Measurements from ENCODE around the gene ALAS1. TPM values are rescaled to one million over a fixed set of nuclear protein-coding genes. Genes with fewer than 3 reads are reported as not detected.

Gene ALAS1
- total and polyA plus RNA-seq, 4 donors, result 38.7 to 85.1 (median 57.2) TPM

DNA sequence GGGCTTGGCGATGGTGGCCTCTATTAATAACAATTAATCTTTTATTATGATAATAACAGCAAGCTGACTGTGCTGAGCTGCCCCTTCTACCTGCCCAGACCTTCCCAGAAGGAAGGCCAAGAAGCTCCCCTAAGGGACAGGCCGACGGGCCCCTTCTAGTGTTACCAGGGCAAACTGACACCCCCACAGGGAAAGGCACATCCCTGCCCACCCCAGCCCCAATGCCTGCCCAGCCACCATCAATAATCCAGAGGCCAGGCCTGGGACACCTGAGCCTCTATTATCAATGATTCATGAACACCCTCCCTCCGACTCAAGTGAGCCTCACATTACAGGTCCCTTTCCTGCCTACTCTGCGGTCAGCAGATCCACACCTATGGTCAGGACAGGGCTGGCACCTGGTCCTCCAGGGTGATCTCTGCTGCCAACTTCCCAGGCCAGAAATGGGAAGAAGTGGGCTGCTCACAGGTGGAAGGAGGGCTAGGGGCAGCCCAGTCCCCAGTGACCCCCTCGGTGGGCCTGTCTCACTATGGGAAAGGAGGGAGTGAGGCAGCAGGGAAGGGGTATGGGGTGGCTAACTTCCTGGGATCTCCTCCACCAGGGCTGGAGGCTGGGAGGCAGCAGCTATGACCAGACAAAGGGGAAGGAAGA, 39.2 kb downstream of the ALAS1 start:
- TF ChIP-seq, protein P1, sequence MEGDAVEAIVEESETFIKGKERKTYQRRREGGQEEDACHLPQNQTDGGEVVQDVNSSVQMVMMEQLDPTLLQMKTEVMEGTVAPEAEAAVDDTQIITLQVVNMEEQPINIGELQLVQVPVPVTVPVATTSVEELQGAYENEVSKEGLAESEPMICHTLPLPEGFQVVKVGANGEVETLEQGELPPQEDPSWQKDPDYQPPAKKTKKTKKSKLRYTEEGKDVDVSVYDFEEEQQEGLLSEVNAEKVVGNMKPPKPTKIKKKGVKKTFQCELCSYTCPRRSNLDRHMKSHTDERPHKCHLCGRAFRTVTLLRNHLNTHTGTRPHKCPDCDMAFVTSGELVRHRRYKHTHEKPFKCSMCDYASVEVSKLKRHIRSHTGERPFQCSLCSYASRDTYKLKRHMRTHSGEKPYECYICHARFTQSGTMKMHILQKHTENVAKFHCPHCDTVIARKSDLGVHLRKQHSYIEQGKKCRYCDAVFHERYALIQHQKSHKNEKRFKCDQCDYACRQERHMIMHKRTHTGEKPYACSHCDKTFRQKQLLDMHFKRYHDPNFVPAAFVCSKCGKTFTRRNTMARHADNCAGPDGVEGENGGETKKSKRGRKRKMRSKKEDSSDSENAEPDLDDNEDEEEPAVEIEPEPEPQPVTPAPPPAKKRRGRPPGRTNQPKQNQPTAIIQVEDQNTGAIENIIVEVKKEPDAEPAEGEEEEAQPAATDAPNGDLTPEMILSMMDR (IDR thresholded peaks at IDR 0.05; ENCODE audit: control extremely low read depth, extremely low read depth), result no peak
- H3K9me3 ChIP-seq (ENCODE audit: control insufficient read depth in 4 of 4, insufficient read depth in 3 of 4, low read length in 3 of 4), result no peaks in the 10 kb centered on the region
- ATAC-seq (ENCODE audit: insufficient read depth, low FRiP score), result no peak
- WGBS, 2 donors, result 74 to 78% methylated on average over 6 of the region's 6 CpGs
- H3K4me1 ChIP-seq (ENCODE audit: control insufficient read depth in 5 of 5, insufficient read depth in 5 of 5, low read length in 5 of 5), result peaks cover 6 to 27% (median 17%) of the 10 kb centered on the region in 5 donors
- no peak overlapping the region for H3K9ac ChIP-seq (ENCODE audit: insufficient read depth in 1 of 2, low read length in 2 of 2)
- H3K4me3 ChIP-seq, result no peak overlapping the region
- DNase-seq, result no peak
- H3K27me3 ChIP-seq (ENCODE audit: control insufficient read depth in 3 of 3, insufficient read depth in 3 of 3, low read length in 2 of 3), result no peaks in the 10 kb centered on the region
- peak overlapping the region; percentile 78 to 82 for H3K27ac ChIP-seq (ENCODE audit: low read depth in 1 of 2, low read length in 1 of 2)
- H3K36me3 ChIP-seq (ENCODE audit: control insufficient read depth in 4 of 4, insufficient read depth in 4 of 4, low read length in 4 of 4), result peaks cover 0 to 24% (median 4%) of the 10 kb centered on the region in 4 donors

DNA sequence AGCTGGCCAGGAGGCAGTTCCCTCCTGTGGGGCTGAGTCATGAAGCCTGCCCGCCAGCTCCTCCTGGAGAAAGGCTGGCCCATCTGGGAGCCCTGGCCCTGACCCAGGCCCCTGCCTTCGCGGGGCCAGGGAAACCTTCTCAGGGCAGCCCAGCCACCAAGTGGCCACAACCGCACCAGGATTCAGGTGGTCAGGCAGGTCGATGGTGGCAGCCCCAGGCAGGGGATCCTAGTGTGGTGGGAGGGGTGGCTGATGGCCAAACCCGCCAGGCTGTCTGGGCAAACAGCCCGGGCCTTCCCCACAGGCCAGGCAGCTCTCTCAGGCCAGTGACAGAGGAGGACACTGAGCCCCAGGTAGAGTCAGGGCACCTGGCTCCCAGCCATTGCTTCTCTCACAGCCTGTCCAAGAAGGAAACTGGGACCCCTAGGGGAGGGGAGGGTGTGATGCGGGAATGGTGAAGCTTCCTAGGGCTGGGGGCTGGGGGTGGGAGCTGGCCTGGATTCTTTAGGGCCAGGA, 39.8 kb downstream of the ALAS1 start:
- no peak for DNase-seq
- peak; percentile 61 for ATAC-seq (ENCODE audit: insufficient read depth, low FRiP score)
- 14 to 18% methylated on average over 8 of the region's 8 CpGs for WGBS, 2 donors
- Histone ChIP-seq H3K9me3 (ENCODE audit: control insufficient read depth in 4 of 4, insufficient read depth in 3 of 4, low read length in 3 of 4) (no peaks in the 10 kb centered on the region), H3K36me3 (ENCODE audit: control insufficient read depth in 4 of 4, insufficient read depth in 4 of 4, low read length in 4 of 4) (peaks cover 0 to 19% (median 4%) of the 10 kb centered on the region in 4 donors), H3K4me3 (no peak overlapping the region), H3K27me3 (ENCODE audit: control insufficient read depth in 3 of 3, insufficient read depth in 3 of 3, low read length in 2 of 3) (no peaks in the 10 kb centered on the region), H3K9ac (ENCODE audit: insufficient read depth in 1 of 2, low read length in 2 of 2) (no peak overlapping the region), H3K27ac (ENCODE audit: low read depth in 1 of 2, low read length in 1 of 2) (peak overlapping the region; percentile 66 to 82), H3K4me1 (ENCODE audit: control insufficient read depth in 5 of 5, insufficient read depth in 5 of 5, low read length in 5 of 5) (peaks cover 6 to 27% (median 17%) of the 10 kb centered on the region in 5 donors)
- TF ChIP-seq, protein P1 (IDR thresholded peaks at IDR 0.05; ENCODE audit: control extremely low read depth, extremely low read depth), result no peak

DNA sequence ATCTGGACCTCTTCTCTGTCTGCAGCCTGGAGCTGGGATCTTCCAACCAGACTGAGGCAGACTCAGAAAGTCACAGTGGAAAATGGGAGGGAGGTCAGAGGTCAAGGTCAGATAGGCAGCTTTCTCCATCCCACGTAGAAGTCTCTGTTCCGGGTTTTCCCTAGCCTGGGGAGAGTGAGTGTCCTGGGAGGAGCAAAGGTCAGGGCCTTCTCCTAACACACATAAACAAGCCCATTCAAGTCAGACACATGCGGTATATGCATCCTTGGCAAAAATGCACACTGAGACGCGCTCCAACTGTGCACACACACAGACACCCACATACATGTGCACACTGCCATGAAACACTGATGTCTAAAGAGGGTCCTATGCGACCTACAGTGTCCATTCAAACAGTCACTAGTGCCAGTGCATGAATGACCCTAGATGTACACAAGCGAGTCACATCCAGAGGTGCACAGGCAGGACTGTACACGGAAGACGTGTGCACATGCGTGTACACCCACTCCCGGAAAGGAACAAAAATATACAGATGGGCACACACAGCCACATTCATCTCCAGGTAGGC, 40.3 kb downstream of the ALAS1 start:
- Histone ChIP-seq H3K9me3 (ENCODE audit: control insufficient read depth in 4 of 4, insufficient read depth in 3 of 4, low read length in 3 of 4) (no peaks in the 10 kb centered on the region), H3K36me3 (ENCODE audit: control insufficient read depth in 4 of 4, insufficient read depth in 4 of 4, low read length in 4 of 4) (peaks cover 0 to 16% (median 4%) of the 10 kb centered on the region in 4 donors), H3K4me3 (peak overlapping the region; percentile 93), H3K4me1 (ENCODE audit: control insufficient read depth in 5 of 5, insufficient read depth in 5 of 5, low read length in 5 of 5) (peaks cover 6 to 27% (median 17%) of the 10 kb centered on the region in 5 donors), H3K27me3 (ENCODE audit: control insufficient read depth in 3 of 3, insufficient read depth in 3 of 3, low read length in 2 of 3) (no peaks in the 10 kb centered on the region), H3K9ac (ENCODE audit: insufficient read depth in 1 of 2, low read length in 2 of 2) (peak overlapping the region in 1 of 2 donors; percentile 66), H3K27ac (ENCODE audit: low read depth in 1 of 2, low read length in 1 of 2) (peak overlapping the region; percentile 74 to 82)
- no peak for DNase-seq
- ATAC-seq (ENCODE audit: insufficient read depth, low FRiP score), result peak; percentile 8
- WGBS, 2 donors, result 14 to 15% methylated on average over 11 of the region's 11 CpGs
- TF ChIP-seq, protein P1 (IDR thresholded peaks at IDR 0.05; ENCODE audit: control extremely low read depth, extremely low read depth), result no peak

All from lung (tissue), 12 donors.